Muscle layer of colon (tissue), 2 donors: Measurements from ENCODE around the gene OR2T35.
"Not testable (repeated sequence)": the region's sequence is repeated elsewhere in the genome, so short reads cannot be mapped to it uniquely, and the experiment has no call there.

Experiments
- H3K27ac ChIP-seq: one replicate; pipeline ENCODE4 v1.7.0; 2013; ENCODE audit warnings: low read depth, mild to moderate bottlenecking, low read length, moderate library complexity
- H3K27me3 ChIP-seq, 2 donors: one replicate each; pipeline ENCODE4 v1.7.0; 2013; ENCODE audit warnings: low read length in 2 of 2, mild to moderate bottlenecking in 2 of 2; ENCODE audit not compliant: insufficient read depth in 2 of 2, control insufficient read depth in 1 of 2
- H3K36me3 ChIP-seq: one replicate; pipeline ENCODE4 v1.7.0; 2013; ENCODE audit warnings: mild to moderate bottlenecking, low read length; ENCODE audit not compliant: insufficient read depth
- H3K4me1 ChIP-seq: one replicate; pipeline ENCODE4 v1.7.0; 2013; ENCODE audit warnings: mild to moderate bottlenecking, low read length; ENCODE audit not compliant: insufficient read depth
- H3K4me3 ChIP-seq, 2 donors: one replicate each; pipeline ENCODE4 v1.7.0; 2013; ENCODE audit warnings: low read length in 2 of 2, low read depth in 1 of 2, mild to moderate bottlenecking in 1 of 2, moderate library complexity in 1 of 2
- H3K9ac ChIP-seq: one replicate; pipeline ENCODE4 v1.7.0; 2013; ENCODE audit warnings: low read length
- H3K9me3 ChIP-seq: one replicate; pipeline ENCODE4 v1.7.0; 2013; ENCODE audit warnings: mild to moderate bottlenecking, low read length
- donor health status: abdominal sarcoma.
- donor health status: Adenocarcinoma of cecum.

OR2T35 gene

DNA sequence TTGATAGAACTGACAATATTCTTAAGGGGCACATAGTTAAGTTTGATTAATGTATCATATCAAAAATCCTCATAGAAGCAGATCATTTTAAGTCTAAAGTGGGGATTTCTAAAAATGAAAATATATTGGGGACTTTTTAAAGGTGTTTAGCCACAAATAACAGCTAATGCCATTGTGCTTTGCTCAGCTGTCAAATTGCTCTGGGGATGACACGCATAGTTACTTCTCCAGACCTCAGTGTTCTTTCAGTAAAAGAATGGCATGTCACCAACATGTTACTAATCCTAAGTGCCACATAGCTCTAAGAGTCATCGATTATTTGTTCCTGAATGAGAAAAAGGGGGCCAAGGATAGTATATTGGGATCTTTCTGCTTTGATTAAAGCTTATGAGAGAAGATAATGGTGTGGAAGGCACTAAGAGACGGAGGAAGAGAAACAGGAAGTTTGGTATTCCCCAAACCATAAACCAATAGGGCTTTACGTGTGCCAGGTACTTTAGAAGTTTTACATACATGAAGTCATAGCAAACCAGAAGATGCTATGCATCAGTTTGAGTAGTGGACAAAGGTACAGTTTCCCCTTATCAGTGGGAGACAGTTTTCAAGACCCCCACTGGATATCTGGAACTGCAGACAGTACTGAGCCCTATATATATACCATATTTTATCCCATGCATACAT, 2.0 kb downstream of the OR2T35 start:
- H3K27ac ChIP-seq, H3K4me1 ChIP-seq, H3K4me3 ChIP-seq, H3K9ac ChIP-seq, H3K9me3 ChIP-seq, H3K36me3 ChIP-seq, H3K27me3 ChIP-seq: not testable (repeated sequence)

- not testable (repeated sequence) for H3K4me3 ChIP-seq, H3K9ac ChIP-seq, H3K27me3 ChIP-seq, H3K9me3 ChIP-seq, H3K4me1 ChIP-seq, H3K36me3 ChIP-seq, H3K27ac ChIP-seq
Measured at GRCh38 chr1:248641583-248641982, 3.5 kb downstream of the OR2T35 start.

DNA sequence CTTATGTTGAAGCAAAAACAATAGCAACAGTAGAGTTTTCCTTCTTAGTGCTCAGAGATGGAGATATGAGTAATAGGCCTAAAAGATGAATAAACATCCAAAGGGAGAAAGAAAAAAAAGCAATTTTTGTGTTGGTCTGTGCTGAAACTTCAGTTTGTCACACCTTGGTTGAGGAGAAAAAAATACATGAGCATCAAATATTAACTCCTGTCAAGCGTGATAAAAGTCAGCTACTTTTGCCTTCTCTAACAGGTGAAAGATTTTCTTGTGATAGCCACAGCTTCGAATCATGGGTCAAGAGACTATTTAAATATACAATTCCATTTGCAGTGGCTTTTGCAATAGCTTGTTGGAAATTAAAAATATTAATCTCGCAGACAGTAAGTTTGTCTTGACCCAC, 4.2 kb downstream of the OR2T35 start:
- not testable (repeated sequence) for H3K36me3 ChIP-seq, H3K9me3 ChIP-seq, H3K27me3 ChIP-seq, H3K4me3 ChIP-seq, H3K4me1 ChIP-seq, H3K27ac ChIP-seq, H3K9ac ChIP-seq

DNA sequence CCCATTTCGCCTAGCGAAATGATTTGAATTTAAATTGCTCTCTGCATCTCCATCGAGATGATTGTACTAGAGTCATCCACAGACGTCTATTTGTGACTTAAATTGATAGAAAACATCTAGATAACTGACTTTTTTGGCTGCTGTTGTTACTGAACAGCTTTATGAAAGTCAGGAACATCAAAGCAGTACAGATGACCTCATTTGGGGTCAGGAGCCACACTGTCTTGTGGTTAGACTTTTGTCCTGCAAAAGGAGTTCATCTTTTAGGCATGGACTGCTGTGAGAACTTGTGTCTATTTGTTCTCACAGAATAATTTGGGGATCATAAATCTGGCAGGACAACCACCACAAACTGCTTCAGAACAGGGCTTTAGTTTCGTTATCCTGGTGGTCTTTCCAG, 5.4 kb downstream of the OR2T35 start:
- H3K9ac ChIP-seq, H3K4me1 ChIP-seq, H3K4me3 ChIP-seq, H3K9me3 ChIP-seq, H3K27me3 ChIP-seq, H3K36me3 ChIP-seq, H3K27ac ChIP-seq: not testable (repeated sequence)

- H3K9ac ChIP-seq, H3K27me3 ChIP-seq, H3K27ac ChIP-seq, H3K4me3 ChIP-seq, H3K36me3 ChIP-seq, H3K4me1 ChIP-seq, H3K9me3 ChIP-seq: not testable (repeated sequence)
Measured at GRCh38 chr1:248636612-248637011, 8.5 kb downstream of the OR2T35 start.

- not testable (repeated sequence) for H3K9ac ChIP-seq, H3K4me3 ChIP-seq, H3K27ac ChIP-seq, H3K36me3 ChIP-seq, H3K9me3 ChIP-seq, H3K27me3 ChIP-seq, H3K4me1 ChIP-seq
Measured at GRCh38 chr1:248634991-248635390, 10.1 kb downstream of the OR2T35 start, which contains the start of gene OR2T11. Gene OR2T11, minus strand, starts transcription at chr1:248635091. Its CDS starts 7,963 bp downstream, at chr1:248627128.

DNA sequence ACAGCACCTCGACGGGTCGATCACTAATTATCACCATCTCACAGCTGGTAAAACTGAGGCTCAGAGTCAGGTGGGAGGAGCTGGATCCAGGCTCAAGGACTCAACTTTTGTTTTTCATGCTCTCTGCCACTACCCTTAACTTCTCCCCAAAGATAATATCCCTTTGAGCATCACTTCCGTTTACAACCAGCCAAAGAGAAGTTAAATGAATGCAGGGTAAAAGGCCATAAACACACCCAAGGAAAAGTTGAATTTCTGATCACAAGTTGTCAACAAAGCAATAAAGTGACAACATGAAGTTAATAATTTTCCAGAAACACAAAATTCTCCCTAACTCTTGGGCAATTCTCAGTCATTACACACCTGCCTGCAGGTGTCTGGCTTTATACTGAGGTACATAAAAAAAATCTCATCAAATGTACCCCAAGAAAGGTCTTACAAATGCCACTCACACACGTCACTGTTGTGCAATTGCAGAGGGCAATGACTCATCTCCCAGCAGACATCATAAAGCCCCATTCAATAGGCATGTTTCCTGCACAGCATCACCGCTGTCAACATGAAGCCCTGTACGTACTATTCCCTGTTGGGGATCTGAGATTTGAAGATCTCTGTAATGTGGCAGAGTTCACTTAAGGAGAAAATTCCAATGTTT, 13.6 kb downstream of the OR2T35 start:
- no peak overlapping the region for H3K27ac ChIP-seq
- H3K9ac ChIP-seq = no peak overlapping the region
- no peaks in the 10 kb centered on the region for H3K9me3 ChIP-seq
- H3K4me3 ChIP-seq = no peak overlapping the region
- no peaks in the 10 kb centered on the region for H3K27me3 ChIP-seq
- H3K36me3 ChIP-seq = no peaks in the 10 kb centered on the region
- no peaks in the 10 kb centered on the region for H3K4me1 ChIP-seq

- H3K9me3 ChIP-seq = no peaks in the 10 kb centered on the region
- no peak overlapping the region for H3K27ac ChIP-seq
- H3K4me1 ChIP-seq = no peaks in the 10 kb centered on the region
- no peaks in the 10 kb centered on the region for H3K27me3 ChIP-seq
- H3K9ac ChIP-seq = no peak overlapping the region
- no peak overlapping the region for H3K4me3 ChIP-seq
- H3K36me3 ChIP-seq = no peaks in the 10 kb centered on the region
Measured at GRCh38 chr1:248630551-248630950, 14.5 kb downstream of the OR2T35 start.

DNA sequence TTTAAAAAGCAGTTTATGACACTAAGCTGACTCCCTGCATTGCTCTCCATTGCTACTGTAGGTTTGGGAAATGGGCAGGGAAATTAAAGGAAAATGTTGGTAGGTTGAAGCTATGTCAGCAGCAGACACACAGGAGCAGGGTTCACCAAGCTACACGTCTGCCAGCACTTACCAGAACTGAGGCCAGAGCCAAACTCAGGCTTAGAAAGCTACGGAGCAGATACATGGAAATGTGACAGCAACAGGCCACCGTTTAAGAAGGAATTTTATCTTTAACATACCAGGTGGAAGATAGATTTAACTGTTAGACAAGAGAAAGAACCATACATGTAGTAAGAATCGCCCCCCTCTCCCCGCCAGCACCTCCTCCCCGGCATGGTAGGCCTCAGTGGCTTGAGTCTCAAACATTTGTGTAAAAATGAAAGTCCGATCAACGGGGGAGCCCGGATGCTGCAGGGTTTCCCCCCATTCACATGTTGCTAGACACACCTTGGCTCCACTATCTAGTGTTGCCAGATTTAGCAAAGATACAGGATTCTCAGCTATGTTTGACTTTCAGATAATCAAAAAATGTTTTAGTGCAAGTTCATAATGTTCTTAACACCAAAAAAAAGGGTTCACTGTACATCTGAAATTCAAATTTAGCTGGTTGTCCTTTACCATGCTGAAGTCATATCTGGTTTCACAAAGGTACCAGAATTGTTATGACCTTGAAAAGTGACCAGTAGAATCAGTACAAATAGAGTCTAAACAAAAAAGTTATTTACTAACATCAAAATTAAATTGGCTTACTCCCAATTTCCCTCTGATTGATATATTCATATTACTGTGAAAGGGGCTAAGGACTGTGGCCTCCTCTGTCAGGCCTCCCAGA, 16.9 kb downstream of the OR2T35 start:
- Histone ChIP-seq H3K27me3 (no peaks in the 10 kb centered on the region), H3K9ac (no peak overlapping the region), H3K4me1 (no peaks in the 10 kb centered on the region), H3K27ac (no peak overlapping the region), H3K36me3 (no peaks in the 10 kb centered on the region), H3K4me3 (no peak overlapping the region), H3K9me3 (no peaks in the 10 kb centered on the region)

DNA sequence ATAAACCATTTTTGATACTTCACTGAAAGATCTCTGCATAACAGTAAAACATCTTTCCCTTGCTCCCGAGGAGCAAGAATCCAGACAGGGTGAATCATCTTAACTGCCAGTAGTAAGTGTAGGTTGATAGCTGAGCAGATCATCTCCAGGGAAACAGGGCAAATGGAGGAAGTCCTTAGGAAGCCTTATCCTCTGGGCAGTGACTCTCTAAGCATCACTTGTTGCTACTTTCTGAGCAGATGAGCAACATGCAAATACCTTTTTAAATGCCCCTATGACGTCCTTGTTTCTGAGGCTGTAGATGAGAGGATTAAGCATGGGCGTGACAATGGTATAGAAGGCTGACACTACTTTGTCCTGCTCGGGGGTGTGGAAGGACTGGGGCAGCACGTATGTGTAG, 19.1 kb downstream of the OR2T35 start:
- Histone ChIP-seq H3K36me3 (no peaks in the 10 kb centered on the region), H3K27ac (no peak overlapping the region), H3K4me1 (no peaks in the 10 kb centered on the region), H3K9me3 (no peaks in the 10 kb centered on the region), H3K9ac (no peak overlapping the region), H3K4me3 (no peak overlapping the region), H3K27me3 (no peaks in the 10 kb centered on the region)

DNA sequence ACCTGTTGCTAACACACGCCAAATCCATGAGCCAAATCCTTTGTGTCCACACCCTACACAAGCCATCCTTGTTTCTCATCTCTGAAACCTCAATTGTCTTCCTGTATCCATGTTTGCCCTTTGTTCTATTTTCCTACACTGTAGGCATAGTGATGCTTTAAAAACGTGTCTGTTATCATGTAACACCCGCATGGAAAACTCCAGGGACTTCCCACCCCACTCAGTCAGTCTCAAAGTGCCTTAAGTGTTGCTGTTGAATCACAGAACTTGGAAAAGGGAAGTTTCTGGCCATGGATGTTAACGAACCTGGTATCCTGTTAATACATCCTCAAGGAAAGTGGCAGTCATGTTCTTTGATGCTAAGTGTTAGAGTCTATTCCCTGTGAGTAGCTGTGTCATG, 19.9 kb downstream of the OR2T35 start:
- no peaks in the 10 kb centered on the region for H3K9me3 ChIP-seq

More for the DNA sequence above, 19.9 kb downstream of the OR2T35 start:
- H3K4me3 ChIP-seq = no peak overlapping the region
- no peaks in the 10 kb centered on the region for H3K27me3 ChIP-seq
- no peak overlapping the region for H3K27ac ChIP-seq
- no peaks in the 10 kb centered on the region for H3K4me1 ChIP-seq
- no peaks in the 10 kb centered on the region for H3K36me3 ChIP-seq
- no peak overlapping the region for H3K9ac ChIP-seq
